Right atrium auricular region (tissue), 2 donors: ENCODE data around the gene BMX. TPM values are rescaled to one million over a fixed set of nuclear protein-coding genes. Genes with fewer than 3 reads are reported as not detected.

Experiments
- DNase-seq: peaks from one replicate; pipeline ENCODE4 v3.0.0-alpha.2; 2019; ENCODE audit warnings: low spot score
- H3K27ac ChIP-seq, 2 donors: fragments of 200-600 bp; sonication (generic); 1 replicate in 1 of 2; 2 replicates in 1 of 2; pipeline ENCODE4 v1.5.1; 2016 to 2019
- H3K27me3 ChIP-seq, 2 donors: fragments of 200-600 bp; sonication (generic); one replicate each; pipeline versions ENCODE4 v1.5.1 to v1.6.0; 2017 to 2019
- H3K36me3 ChIP-seq: fragments of 200-600 bp; sonication (generic); one replicate; pipeline ENCODE4 v1.5.1; 2016
- H3K4me1 ChIP-seq, 2 donors: fragments of 200-600 bp; sonication (generic); one replicate each; pipeline versions ENCODE4 v1.5.1 to v1.6.0; 2017 to 2019
- H3K4me3 ChIP-seq, 2 donors: fragments of 200-600 bp; sonication (generic); 1 replicate in 1 of 2; 2 replicates in 1 of 2; pipeline ENCODE4 v1.5.1; 2017 to 2019; ENCODE audit warnings: mild to moderate bottlenecking in 1 of 2, moderate library complexity in 1 of 2
- H3K9me3 ChIP-seq, 2 donors: fragments of 200-600 bp; sonication (generic); one replicate each; pipeline ENCODE4 v1.5.1; 2019
- CTCF ChIP-seq, 2 donors: fragments of 200-600 bp; sonication (generic); IDR thresholded peaks; one replicate each; pipeline ENCODE4 v1.5.1; 2019; ENCODE audit warnings: antibody characterized with exemption in 2 of 2
- total RNA-seq, 2 donors: library from RNA; depleted of rRNA; stranded (reverse); fragments of >200 nt; gene quantifications; one replicate each; pipeline ENCODE4 v1.1.0, GENCODE V29; 2016

BMX gene
- total RNA-seq, 2 donors from 2014 or later, result 12.9 to 20.1 TPM

GRCh38 chrX:15602761-15603160, 102.2 kb downstream of the BMX start:
- Histone ChIP-seq H3K27me3 (no peaks in the 10 kb centered on the region), H3K36me3 (no peaks in the 10 kb centered on the region), H3K9me3 (no peaks in the 10 kb centered on the region), H3K4me1 (no peaks in the 10 kb centered on the region), H3K4me3 (no peak overlapping the region), H3K27ac (no peak overlapping the region)
- TF ChIP-seq CTCF (IDR thresholded peaks at IDR 0.05), result no peak
- no peak for DNase-seq

- Histone ChIP-seq H3K9me3 (no peaks in the 10 kb centered on the region), H3K4me1 (no peaks in the 10 kb centered on the region), H3K27me3 (no peaks in the 10 kb centered on the region), H3K27ac (peak overlapping the region in 1 of 2 donors; percentile 55), H3K4me3 (no peak overlapping the region), H3K36me3 (no peaks in the 10 kb centered on the region)
- DNase-seq, result no peak
- no peak for TF ChIP-seq CTCF (IDR thresholded peaks at IDR 0.05)
These were observed 104.6 kb downstream of the BMX start for GRCh38 chrX:15605226-15605625.

Other genes starting within 250 kb of the BMX start
- gene ASB9, start 230.7 kb upstream of the BMX start, total RNA-seq, result 1 to 10 TPM; 1.1 to 1.8 TPM
- 100 to 1,000 TPM in 1 of 2 donors, 10 to 100 TPM in 1; 57.1 to 137 TPM for gene ASB11, start 185.2 kb upstream of the BMX start, total RNA-seq
- gene PIGA, start 165.3 kb upstream of the BMX start, total RNA-seq, result 1 to 10 TPM; 2.7 to 2.9 TPM
- 1 to 10 TPM; 1.6 to 4.9 TPM for gene VEGFD, start 116.4 kb upstream of the BMX start, total RNA-seq
- 10 to 100 TPM; 14.3 to 19.2 TPM for gene PIR, start 7.5 kb upstream of the BMX start, total RNA-seq
- gene ACE2, start 100.2 kb downstream of the BMX start, total RNA-seq, result 10 to 100 TPM; 15.2 to 26.1 TPM
- gene CLTRN, start 164.0 kb downstream of the BMX start, total RNA-seq, result under 1 TPM; 0.28 to 0.70 TPM
- gene CA5B, start 237.5 kb downstream of the BMX start, total RNA-seq, result 1 to 10 TPM; 6.4 to 8.6 TPM